GM18873 (cell line): ENCODE results near the gene SPATS2.
A peak's percentile ranks its signal among the peaks of the same experiment; 100 is the strongest.

Experiments
- ATAC-seq: cut with Tn5 transposase; IDR thresholded peaks from one replicate; pipeline ENCODE4 v1.9.1; 2021; ENCODE audit warnings: mild to moderate bottlenecking, moderate library complexity, moderate number of reproducible peaks; ENCODE audit not compliant: unreplicated experiment, low FRiP score

SPATS2 gene

GRCh38 chr12:49335118-49335954, 31.9 kb upstream of the SPATS2 start:
- no peak for ATAC-seq

GRCh38 chr12:49335955-49336644, 31.2 kb upstream of the SPATS2 start:
- ATAC-seq, result no peak

GRCh38 chr12:49336645-49337584, 30.3 kb upstream of the SPATS2 start, which contains the start of gene C1QL4:
C1QL4 (minus strand) TSS chr12:49337188; CDS start chr12:49336477, 711 bp downstream.
- ATAC-seq, result no peak

GRCh38 chr12:49338830-49339463, 28.3 kb upstream of the SPATS2 start:
- ATAC-seq, result no peak

DNA sequence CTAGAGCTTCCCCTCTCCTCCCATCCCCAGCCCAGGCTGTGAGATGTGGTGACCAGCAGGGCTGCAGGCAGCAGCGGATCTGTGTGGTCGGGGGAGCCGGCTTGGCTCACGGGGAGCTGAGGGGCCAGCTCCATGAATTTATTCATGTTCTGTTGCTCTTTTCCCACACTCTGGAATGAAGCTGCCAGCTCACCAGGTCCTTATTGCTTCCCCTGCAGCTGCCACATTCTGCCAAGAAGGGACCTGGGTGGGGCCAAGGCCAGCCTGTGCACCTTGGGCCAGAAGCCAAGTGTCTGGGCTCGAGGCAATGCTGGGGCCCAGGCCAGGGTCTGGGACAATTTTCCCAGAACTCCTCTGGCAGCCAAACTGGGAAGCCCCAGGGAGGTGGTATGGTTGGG, 27.8 kb upstream of the SPATS2 start:
- no peak for ATAC-seq

DNA sequence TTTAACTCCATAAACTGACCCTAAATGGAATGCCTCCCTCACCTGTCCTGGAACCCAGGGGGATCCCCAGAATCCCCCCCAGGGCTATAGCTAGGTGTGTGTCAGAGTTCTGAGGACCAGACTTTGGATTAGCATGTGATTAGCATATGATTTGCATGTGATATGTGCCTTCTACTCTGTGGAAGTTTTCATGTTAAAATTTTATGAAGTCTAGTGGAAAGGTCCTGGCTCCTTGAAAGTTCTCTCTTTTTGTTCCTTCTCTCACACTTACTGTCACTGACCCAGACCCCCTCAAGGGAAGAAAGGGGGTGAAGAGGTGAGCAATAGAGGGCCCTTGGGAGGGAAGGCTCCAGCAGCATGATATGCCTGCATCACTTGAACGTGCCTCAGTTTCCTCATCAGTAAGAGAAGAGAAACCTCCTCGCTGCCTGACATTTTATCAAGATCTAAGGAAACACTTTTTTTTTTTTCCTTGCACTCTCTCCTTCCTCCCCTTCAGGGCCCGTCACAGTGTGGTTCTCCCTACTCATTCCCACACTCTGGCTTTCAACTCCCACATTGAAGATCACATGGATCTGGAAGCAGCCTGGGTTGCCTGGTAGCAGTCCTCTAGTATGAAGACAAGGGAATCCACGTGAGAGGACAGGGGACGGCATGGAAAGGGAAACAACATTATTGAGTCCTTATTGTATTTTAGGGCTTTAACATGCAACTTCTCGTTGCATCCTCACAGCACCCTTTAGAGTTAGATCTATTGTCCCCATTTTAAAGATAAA, 27.0 kb upstream of the SPATS2 start:
- no peak for ATAC-seq

- ATAC-seq, result no peak
Observed at GRCh38 chr12:49340971-49341776, 26.1 kb upstream of the SPATS2 start.

DNA sequence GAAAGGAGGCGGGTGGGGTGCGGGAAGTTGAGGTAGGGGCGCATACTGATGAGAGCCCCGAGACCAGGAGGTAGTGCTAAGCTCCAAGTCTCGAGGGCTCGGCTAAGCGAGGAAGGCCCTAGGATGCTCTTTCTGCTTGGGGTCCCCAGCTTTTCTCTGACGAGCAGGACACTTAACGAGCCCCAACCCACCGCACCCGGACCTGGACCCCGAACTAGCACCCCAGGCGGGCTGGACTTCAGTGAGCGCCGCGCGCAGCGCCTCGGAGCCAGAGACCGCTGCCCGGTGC, 25.5 kb upstream of the SPATS2 start:
- no peak for ATAC-seq

DNA sequence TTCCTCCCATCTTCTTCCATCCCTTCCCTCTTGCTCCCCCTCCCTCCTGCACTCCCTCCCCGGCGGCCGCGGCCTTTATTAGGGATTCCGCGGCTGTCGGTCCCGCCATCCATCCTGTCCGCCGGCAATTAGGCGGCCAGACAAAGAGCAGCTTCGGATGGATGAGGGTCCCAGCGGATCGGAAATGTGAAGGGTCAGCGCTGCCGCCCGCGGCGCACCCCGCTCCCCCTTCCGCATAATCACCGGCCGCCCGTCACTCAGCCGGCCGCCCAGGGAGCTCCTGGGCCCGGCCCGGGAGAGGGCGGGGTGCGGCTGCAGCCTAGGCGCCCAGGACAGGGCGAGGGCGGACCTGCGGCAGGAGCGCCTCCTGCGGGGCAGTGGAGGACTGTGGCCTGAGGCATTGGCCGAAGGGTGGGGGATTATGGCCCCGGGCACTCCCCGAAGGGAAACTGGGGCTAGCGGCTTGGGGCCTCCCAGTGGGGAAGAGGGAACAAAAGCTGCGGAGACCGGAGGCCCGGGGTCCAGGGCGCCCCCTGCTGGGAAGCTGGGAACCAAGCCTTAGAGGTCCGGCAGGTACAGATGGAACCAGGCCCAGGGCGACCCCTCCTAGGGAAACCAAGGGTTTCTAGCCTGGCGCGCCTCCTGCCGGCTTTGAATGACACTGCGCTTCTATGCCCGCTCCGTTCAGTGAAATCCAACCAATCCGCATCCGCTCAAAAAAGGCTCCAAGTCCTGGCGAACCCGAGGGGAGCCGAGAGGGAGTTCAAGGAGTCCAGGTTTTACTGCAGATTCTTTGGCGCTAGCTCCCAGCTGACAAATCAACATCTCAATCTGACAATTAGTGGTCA, 25.0 kb upstream of the SPATS2 start:
- ATAC-seq, result peak; percentile 50

- ATAC-seq, result no peak
Observed at GRCh38 chr12:49342914-49343731, 24.1 kb upstream of the SPATS2 start.

GRCh38 chr12:49344486-49345050, 22.7 kb upstream of the SPATS2 start:
- ATAC-seq, result no peak

DNA sequence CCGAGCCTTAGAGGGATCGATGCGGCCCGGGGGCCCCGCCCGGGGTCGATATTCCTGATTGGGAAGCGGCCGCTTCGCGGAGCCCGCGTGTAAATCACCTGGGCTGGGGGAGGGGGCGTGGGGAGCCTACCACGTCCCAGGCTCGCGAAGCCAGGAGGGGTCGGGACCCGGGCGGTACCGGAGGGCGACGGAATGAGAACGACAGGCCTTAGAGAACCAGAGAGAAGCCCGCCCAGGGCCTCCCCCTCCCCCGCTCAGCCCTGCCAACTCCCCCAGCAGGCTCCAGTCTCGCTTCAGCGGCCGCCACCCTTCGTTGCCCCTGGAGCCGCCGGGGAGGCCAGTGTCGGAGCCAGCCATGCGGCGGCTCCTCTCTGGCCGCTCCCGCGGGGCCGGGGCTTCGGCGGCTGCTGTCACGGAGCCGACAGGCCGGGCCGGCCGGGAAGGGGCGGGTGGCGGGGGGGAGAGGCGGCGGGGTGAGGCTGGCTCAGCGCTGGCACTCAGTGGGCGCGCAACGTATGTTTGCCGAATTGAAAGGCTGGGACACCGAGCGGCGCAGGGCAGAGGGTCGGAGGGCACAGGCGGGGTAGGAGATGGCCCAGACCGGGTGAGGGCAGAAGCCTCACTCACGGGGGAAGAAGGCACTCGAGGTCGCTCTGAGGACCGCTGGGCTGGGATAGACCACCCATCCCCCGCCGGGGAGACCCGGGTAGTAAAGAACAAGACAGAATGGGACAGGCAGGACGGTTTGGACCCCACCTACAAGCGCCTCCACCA, 22.0 kb upstream of the SPATS2 start:
- ATAC-seq, result no peak

DNA sequence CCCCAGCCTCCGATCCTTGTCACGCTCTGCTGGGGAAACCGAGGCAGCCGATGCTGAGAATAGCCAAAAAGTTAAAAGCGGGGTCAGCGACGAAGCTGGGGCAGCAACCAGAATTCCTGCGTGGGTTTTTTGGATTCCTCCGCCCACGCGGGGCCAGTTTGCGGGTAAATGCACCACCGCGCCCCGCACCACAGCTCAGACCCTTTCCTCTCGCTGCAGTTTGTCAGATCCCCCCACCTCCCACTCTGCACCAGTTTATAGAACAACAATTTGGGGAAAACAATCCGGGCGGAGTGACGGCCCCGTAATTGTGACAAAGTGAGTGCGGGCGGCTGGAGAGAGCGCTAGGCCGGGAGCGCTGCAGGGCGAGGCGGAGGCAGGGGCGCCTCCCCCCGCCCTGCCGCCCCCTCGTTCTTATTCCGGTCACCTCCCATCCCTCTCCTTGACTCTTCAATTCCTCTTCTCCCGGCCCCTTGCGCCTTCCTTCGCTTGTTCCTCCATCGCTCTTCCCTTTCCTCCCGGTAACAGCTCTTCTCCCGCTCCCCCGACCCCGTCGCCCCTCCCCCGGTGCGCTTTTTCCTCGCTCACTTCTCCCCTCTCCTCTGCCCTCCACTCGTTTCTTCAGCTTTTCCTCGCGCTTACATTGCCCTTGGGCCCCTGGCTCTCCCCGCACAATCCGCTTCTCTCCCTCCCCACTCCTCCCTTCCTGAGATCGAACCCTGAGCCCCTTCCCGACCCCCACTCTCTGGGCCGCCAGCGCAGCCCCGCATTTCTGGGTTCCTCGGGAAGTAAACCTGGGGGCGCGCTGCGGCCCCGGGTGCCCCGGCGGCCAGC, 21.2 kb upstream of the SPATS2 start:
- ATAC-seq, result no peak

GRCh38 chr12:49346659-49347310, 20.5 kb upstream of the SPATS2 start, which contains the start of gene DNAJC22:
DNAJC22 (plus strand) TSS chr12:49346888; CDS start chr12:49348873, 1,985 bp downstream.
- ATAC-seq, result no peak
